Activated CD4-positive, alpha-beta T cell treated with anti-CD3 and anti-CD28 coated beads, Interleukin-2, amount 50 U/mL, for 4 hours (primary cell): ENCODE measurements around the gene SIPA1.

Experiments
- DNase-seq, 2 experiments: peaks; one replicate each; pipeline ENCODE4 v3.0.0-alpha.2; 2020

Gene SIPA1, protein sequence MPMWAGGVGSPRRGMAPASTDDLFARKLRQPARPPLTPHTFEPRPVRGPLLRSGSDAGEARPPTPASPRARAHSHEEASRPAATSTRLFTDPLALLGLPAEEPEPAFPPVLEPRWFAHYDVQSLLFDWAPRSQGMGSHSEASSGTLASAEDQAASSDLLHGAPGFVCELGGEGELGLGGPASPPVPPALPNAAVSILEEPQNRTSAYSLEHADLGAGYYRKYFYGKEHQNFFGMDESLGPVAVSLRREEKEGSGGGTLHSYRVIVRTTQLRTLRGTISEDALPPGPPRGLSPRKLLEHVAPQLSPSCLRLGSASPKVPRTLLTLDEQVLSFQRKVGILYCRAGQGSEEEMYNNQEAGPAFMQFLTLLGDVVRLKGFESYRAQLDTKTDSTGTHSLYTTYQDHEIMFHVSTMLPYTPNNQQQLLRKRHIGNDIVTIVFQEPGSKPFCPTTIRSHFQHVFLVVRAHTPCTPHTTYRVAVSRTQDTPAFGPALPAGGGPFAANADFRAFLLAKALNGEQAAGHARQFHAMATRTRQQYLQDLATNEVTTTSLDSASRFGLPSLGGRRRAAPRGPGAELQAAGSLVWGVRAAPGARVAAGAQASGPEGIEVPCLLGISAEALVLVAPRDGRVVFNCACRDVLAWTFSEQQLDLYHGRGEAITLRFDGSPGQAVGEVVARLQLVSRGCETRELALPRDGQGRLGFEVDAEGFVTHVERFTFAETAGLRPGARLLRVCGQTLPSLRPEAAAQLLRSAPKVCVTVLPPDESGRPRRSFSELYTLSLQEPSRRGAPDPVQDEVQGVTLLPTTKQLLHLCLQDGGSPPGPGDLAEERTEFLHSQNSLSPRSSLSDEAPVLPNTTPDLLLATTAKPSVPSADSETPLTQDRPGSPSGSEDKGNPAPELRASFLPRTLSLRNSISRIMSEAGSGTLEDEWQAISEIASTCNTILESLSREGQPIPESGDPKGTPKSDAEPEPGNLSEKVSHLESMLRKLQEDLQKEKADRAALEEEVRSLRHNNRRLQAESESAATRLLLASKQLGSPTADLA

DNA sequence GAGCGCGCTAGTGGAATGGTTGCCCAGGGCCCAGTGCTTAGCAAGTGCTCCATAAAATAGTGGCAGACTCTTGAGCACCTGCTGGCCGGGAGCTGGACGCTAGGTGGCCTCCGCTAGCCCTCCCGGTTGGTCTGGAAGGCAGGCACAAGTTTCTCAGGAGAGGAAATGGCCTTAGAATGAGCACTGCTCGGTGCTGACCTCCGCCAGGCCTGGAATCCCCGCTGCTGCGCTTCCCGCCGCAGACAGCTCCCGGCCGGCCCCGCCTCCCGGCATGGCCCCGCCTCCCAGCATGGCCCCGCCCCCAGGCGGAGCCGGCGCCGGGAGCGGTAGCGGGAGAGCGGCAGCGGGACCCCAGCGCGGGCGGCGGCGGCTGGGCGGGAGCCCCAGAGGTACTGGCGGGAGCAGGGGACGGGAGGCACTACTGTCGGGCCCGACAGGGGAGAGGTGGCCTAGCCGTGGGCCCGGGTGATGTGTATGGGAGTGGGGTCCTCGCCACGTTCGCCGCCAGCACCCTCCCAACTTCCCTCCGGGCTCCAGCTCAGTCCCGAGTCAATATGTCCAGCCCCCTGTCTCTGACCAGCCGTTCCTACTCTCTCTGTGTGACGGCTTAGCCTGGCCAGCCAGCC, at the start of gene SIPA1:
TSS of gene SIPA1 (plus strand) at position 308 of the 626 bp plus-strand sequence. CDS start 2,821 bp downstream, outside the sequence.
- peak; percentile 48 to 51 for DNase-seq

DNA sequence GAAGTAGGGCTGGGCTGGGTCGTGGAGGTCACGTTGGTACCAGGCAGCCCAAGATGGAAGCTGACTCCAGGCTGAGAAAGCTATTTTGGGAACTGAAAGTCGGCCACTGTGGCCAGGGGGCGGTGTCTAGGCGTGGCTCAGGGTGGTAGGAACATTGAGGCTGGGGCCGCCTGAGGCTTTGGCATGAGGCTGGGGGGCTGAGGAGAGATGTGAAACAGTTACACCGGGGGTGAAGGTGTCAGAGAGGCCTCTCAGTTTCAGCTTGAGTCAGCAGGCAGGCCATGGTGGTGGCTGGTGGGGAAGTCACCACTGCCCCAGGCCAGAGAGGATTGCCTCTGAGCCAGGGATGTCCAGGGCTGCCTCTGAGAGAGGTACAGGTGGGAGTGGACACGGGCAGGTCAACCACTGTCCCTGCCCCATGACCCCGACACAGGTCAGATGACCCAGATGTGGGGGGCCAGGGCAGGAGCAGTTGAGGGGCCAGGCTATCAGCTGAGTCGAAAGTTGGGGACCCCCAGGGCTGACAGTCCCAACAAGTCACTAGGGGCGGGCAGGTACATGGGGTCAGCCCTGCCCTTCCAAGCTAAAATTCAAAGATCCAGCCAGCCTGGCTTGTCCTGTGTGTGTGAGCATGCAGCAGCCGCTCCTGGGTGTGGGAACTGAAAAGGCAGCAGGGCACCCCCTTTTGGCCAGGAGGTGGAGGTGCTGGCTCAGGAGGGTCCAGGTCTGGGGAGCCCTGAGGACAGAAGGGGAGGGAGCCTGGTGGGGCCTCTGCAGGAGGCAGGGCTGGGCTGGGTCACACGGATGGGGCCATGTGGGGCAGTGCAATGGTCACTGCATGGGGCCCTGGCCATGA, 49.5 kb upstream of the SIPA1 start:
- peak; percentile 67 to 71 for DNase-seq

DNA sequence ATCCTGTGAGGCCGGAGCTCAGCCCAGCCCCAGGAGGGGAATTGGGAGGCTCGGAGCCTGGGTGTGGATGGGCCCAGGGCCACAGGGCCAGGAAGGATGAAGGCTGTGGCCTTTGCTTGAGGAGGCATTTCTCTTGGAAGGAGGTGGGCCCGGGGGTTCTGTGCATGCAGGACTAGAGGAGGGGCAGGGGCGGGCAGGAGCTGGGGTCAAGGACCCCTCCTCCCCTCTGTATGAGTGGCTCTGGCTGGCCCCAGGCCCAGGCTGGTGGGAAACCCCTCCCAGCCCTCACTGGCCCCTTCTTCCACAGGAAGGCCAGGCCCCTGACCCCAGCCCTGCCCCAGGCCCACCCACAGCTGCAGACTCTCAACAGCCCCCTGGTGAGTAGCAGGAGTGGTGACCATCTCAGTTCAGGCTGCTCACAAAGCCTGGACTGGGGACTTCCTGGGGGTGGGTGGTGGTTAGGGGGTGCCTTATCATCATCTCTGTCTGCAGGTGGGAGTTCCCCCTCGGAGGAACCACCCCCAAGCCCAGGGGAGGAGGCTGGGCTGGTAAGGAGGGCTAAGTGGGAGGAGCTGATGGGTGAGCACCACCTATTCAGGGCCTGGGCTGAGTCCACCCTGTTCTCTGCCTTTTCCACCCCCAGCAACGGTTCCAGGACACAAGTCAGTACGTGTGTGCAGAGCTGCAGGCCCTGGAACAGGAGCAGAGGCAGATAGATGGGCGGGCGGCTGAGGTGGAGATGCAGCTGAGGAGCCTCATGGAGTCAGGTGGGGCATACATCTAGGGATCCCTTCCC, 48.3 kb upstream of the SIPA1 start:
- DNase-seq, result no peak

DNA sequence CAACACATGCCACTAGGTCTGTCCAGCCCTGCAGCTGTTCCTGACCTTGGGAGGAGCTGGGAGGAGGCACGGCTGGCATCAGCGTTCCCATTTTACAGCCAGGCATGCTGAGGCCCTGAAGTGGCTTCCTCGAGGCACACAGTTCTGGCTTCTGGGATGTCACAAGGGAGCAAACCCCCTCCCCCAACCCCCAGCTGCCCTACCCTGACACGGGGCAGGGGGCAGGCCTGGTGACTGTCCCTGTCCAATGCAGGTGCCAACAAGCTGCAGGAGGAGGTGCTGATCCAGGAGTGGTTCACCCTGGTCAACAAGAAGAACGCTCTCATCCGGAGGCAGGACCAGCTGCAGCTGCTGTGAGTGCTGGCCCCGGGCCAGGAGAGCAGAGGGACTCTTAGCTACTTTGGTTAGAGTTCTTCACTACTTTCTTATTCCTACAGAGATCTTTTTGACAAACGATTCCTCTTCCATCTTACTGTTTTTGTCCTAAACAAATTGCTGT, 47.6 kb upstream of the SIPA1 start:
- no peak for DNase-seq

DNA sequence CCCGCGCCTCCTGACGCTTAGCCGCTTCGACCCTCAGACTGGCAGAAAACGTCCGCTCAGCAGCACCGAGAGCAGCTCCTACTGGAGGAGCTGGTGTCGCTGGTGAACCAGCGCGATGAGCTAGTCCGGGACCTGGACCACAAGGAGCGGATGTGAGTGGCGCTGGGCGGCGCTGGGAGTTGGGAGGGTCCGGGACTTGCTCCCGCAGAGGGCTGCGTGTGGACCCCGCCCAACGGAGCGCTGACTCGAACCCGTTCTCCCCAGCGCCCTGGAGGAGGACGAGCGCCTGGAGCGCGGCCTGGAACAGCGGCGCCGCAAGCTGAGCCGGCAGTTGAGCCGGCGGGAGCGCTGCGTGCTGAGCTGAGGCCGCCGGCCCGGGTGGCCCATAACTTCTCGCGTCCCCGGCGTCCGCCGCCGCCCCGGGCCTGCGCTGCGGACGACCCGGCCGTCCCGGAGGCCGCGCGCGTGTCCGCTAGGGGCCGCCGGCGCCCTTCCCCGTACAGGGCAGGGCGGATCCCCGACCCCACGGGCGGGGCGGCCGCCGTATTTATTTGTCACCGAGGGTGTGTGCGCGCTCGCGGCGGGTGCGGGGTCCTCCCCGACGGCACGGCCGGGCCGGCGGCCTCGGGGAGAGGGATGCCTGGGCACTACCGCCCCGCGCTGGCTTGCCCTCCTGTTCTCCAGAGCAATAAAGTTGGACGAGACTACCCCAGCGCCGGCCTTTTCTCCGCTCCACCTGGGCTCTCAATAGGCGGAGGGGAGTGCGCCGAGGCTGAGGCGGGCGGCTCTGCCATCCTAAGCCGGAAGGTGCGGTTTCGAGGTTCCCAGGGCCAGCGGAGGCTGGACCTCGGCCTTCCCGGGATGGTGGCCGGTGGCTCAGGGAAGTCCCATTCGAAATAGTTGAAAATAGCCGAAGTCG, 45.7 kb upstream of the SIPA1 start:
- DNase-seq, result no peak

DNA sequence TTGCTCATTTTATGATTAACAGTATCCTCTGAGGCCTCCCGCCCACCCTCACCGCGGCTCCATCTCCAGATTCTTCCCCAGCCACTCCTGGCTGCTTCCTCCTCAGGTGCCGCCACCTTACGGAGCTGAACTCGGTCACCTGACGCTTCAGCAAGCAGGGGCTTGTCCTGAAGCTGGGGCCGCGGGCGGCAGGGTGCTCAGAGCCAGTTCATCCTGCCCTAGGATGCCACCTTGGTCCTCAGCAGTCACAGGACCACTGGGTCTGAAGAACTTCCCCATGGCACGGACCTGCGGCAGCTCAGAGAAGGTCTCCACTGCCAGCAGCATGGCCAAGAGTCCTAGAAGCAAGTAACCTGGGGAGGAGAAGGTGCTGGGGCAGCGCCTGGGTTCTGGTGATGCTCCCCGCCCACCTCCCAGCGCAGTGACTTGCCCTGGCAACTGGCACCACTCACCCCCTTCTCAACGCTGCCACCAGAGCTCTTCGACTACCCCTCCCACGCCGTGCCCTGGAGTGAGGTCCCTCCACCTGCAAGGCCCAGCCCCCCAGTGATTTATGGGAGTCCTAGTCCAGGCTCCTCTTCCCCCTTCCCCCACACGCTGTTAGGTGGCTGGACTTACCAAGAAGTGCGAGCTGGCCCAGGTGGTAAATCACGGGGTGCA, 44.9 kb upstream of the SIPA1 start:
- DNase-seq, result no peak

DNA sequence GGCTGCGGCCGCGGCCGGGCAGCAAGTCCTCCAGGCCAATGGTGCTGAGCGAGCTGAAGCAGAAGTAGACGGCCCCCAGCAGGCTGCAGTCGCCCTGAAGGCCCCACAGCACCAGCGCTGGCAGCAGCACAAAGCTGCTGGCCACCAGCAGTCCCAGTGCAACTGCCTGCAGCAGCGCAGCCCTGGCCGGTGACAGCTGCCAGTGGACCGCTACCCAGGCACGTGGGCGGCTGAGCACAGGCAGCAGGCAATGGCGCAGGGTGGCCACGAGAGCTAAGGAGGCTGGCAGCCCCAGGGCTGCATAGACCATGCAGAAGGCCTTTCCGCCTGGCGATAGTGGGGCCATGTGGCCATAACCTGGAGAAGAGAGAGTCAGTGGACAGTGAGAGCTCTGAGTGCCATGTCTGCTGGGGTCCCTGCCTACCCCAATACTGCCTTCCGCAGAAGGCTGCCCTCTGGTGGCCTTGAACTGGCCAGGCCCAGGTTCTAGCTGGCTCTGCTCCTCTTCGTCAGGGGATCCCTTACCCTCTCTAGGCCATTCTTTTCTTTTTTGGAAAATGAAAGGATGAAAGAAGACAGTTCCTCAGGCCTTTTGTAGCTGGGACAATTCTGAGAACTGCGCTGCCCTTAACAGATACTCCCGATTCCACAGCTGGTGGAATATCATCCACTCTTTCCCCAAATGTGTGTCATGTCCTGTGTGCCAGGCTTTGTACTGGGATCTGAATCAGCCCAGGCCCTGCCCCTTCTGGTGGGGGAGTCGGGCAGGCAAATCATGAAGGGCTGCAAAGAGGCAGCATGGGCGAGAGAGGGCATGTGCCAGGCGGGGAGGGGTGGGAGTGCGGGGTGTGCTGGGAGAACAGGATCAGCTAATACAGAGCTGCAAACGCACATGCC, 44.1 kb upstream of the SIPA1 start:
- peak in 1 of 2 experiments; percentile 34 for DNase-seq

DNA sequence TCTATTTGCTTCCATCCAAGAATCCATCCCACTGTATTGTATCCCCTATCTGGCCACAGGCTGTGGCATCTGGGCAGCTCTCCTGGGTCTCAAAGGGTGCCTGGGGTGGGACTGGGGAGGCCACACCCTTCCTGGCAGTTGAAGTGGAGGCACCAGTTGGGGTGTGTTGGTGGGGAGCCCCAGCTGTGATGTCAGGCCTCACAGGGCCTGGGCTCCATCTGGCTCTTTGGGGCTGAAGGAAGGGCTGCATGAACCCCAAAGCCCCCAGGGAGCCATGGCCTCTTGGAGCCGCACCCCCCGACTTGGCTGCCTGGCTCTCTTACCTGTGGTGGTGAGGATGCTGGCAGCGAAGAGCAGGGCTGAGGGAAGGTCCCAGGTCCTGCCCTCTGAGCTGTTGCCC, 42.8 kb upstream of the SIPA1 start:
- DNase-seq, result no peak

DNA sequence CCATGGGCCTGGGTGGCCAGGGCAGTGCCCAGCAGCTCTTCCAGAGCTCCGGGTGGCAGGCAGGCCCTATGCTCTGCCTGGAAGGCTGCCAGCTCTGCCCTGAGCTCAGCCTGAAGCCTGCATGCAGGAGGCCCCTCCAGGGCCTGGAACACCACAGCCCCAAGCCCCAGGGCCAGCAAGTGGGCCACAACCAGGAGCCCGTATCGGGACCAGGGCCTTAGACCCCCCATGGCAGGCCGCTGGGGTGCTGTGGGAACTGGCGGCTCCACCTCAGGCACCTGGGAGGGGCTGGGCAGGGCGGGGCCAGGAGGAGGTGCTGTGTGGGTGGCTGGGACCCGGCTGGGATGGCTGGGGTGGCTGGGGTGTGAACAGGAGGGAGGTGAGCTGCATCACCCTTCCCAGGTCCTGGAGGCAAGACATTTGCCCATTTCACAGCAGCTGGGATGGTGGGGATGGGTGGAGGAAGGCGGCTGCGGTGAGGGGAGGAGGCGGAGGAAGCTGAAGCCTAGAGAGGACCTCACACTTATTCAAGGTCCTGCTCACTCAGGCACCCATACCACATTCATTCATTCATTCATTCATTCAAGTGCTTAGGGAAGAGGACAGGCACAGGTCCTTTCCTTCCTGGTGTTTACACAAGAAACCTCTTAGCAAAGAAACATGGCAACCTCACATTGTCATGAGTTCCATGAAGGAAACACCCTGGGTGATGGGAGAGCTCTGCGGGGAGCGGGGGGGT, 42.2 kb upstream of the SIPA1 start, which contains the start of gene KCNK7:
TSS of gene KCNK7 (minus strand) at position 258 of the 739 bp plus-strand sequence. CDS start at position 230, 28 bp downstream.
- DNase-seq, result no peak

DNA sequence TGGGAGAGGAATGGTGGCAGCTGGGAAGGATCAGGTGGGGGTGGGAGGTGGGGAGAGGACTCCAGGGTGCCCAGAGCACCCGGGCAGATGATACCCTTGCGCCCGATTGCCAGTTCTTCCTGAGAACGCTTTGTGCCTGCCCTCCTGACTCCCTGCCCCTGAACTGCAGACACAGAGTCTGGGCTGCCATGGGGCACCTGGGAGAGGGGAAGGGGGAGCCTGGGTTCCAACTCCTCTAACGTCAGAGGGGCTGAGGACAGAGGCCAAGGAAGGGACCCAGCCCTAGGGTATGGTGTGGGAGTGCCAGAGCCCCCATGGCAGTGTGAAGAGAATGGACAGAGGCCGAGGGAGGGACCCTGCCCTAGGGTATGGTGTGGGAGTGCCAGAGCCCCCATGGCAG, 41.4 kb upstream of the SIPA1 start:
- no peak for DNase-seq

DNA sequence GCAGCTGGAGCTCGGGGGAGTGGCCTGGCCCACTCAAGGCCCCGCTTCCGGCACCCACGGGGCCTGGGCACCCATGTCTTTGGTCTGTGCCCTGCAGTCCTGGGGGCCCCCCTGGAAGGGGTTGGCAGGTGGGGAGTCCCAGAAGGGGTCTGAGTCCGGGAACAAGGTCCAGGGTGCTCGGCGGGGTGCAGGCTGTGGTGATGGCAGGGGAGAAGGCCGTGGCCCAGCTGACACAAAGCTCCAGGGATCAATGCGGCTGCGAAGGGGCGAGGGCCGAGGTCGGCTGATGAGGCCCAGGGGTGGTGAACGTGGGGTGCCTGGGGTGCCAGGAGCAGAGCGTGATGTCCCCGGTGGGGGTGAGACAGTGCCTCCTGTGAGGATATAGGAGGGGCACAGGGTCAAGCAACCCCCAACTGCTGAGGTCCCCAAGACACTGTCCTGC, 39.6 kb upstream of the SIPA1 start:
- DNase-seq, result no peak

DNA sequence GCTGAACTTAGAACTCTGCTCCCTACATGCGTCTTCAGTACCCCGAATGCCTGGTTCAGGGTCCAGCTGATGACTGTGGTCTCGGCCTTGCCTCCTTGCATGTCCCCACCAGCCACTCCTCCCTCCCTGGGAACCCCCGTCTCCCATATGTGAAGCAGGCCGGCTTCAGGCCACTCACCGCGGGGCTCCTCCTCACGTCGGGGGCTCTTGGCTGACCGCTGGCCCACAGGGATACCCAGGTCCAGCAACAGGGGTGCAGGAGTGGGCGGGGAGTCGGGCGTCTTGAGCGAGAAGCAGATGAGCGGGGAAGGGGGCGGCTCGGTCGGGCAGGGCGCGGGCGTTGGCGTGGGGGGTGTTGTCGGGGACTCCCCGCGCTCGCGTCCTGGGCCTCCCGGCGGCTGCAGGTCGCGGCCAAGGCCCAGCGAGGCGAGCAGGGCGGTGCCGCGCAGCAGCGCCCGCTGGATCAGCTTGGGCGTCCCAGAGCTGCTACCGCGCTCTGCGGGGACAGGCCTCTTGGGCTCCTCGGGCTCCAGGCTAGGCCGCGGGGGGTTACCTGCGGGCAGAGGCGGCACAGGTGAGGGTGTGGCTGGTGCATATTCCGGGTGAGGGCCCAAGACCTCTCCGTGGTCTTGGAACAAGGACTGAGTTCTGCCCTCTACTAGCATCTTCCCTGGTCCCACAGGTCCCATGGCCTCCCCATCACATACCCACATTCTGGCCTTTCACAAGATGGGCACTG, 38.5 kb upstream of the SIPA1 start:
- no peak for DNase-seq

DNA sequence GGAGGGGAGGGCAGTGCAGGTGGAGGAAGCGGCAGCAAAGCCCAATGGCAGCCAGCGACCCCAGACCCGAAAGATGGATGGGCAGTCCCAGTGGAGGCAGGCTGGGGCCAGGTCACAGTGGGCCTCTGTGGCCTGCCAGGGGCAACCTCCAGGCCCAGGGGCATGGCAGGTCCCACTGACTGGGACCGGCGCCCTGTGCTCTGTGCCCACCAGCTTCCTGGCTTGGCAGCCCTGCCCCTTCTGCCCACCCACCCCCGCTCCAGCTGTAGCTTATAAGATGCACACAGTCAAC, 38.0 kb upstream of the SIPA1 start:
- no peak for DNase-seq

DNA sequence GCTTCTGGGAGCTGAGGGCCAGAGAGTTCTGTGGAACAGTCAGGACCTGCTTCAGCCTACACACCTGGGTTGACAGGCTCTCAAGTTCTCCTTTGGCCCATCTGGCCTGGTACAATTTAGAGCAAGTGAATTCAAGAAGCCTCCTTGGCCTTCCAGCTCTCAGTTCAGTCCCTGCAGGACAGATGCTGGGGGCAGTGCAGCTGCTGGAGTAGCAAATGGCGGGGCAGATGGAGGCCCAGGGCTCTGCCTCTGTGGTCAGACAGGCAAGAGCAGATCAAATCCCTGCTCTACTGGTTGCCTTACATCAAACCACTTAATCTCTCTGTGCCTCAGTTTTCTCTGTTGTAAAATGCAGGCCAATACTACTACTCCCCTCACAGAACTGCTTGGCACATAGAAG, 33.6 kb upstream of the SIPA1 start:
- no peak for DNase-seq

DNA sequence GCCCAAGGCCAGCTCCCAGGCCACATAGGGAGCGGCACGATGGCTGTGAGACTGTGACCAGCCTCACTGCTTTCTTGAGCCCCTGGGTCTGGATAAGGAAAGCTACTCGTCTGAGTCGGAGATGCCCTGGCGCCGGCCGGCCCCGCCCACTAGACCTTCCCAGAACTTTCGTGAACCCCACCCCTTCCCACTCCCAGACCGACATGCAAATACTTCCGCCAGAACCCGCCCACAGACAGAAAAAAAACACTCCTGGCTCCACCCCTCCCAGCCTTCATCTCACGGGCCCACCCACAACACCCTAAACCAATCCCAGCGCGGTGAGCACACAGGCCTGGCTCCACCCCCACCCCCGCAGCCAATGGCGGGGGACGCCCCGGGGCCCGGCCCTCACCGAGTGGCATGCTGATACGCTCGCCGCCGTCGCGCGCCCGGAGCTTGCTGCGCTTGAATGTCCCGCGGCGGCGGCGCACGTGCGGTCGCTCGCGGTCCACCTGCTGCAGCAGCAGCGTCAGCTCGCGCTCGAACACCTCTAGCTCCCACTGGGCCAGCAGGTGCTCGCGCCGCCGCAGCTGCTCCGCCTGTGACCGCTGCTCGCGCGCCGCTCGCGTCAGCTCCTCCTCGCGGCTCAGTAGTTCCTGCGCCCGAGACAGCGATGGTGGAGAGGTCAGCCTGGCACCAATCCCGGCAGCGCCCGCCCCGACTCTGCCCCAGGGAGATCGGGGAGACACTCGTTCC, 30.9 kb upstream of the SIPA1 start:
- DNase-seq, result no peak
